Measurements from ENCODE around the gene ACOX3.

ACOX3 gene

GRCh38 chr4:8467016-8467415 is 26.5 kb upstream of the ACOX3 start:
- DNase-seq = no peak

- no peak for DNase-seq
Measured at GRCh38 chr4:8465615-8466611, 25.4 kb upstream of the ACOX3 start.

- no peak for DNase-seq
Measured at GRCh38 chr4:8464381-8464780, 23.9 kb upstream of the ACOX3 start.

- DNase-seq = no peak
Measured at GRCh38 chr4:8463811-8464210, 23.3 kb upstream of the ACOX3 start.

DNA sequence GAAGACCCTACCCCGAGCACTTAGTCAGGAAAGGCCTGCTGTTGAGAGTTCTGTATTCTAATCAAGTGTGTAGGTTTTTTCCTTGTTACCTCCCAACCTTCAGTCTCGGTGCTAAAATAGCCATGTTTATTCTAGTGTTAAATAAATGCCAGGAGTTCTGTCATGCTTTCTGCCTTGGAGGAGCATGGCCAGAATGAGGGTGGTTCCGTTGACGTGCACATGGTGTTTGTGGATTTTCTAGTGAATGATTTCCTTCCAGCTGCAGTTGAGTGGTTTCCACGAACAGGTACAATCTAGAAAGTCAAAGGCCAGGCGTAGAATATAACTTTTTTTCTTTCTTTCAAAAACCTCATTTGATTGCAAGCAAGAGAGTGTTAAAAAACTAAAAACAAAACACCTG is 21.1 kb upstream of the ACOX3 start:
- DNase-seq = no peak

- DNase-seq = no peak
Measured at GRCh38 chr4:8461086-8461485, 20.6 kb upstream of the ACOX3 start.

- DNase-seq = no peak
Measured at GRCh38 chr4:8459867-8460445, 19.4 kb upstream of the ACOX3 start.

- no peak for DNase-seq
Measured at GRCh38 chr4:8457646-8458252, 17.2 kb upstream of the ACOX3 start.

DNA sequence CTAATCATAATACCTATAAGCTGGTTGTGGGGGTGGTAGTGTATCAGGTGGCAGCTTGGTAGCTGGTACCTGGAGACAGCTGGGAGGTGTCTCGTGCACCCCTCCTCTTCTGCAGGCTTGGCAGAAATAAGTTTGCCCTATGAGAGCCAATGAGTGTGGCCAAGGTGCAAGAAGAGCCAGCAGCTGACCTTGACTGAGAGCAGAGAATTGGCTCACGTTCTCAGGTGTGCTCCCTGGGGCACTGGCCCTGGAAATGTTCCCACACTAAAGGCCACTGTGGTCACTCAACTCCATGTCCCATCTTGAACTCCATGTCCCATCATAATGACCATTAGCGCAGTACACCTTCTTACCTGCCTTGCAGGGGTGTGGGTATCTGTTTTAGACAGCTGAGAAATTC is 13.4 kb upstream of the ACOX3 start:
- no peak for DNase-seq

- DNase-seq = no peak
Measured at GRCh38 chr4:8451440-8452182, 11.1 kb upstream of the ACOX3 start.

DNA sequence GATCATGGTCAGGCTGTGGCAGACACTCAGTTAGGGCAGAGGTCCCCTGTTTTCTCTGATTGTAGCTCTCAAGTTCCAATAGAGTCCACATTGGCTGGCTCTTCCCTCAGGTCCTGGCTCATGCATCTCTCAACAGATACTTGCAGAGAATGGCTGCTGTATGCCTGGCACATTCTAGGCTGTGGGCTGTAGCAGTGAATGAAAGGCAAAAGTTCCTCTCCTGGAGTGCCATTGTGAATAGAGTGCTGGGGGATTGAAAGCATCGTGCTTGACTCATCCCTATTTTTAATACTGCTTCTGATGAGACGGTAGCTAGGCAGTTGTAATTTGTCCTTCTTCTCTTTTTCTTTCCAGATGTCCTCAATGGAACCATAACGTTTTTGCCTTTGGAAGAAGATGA is 5.6 kb upstream of the ACOX3 start:
- no peak for DNase-seq

- no peak for DNase-seq
Measured at GRCh38 chr4:8443801-8444200, 3.3 kb upstream of the ACOX3 start.

GRCh38 chr4:8442596-8443358 is 2.3 kb upstream of the ACOX3 start:
- DNase-seq = no peak

- DNase-seq = no peak
Measured at GRCh38 chr4:8441499-8442091, 1.1 kb upstream of the ACOX3 start.

- DNase-seq = no peak
Measured at GRCh38 chr4:8439914-8440491, 520 bp downstream of the ACOX3 start.

- no peak for DNase-seq
Measured at GRCh38 chr4:8439168-8439567, 1.4 kb downstream of the ACOX3 start.

DNA sequence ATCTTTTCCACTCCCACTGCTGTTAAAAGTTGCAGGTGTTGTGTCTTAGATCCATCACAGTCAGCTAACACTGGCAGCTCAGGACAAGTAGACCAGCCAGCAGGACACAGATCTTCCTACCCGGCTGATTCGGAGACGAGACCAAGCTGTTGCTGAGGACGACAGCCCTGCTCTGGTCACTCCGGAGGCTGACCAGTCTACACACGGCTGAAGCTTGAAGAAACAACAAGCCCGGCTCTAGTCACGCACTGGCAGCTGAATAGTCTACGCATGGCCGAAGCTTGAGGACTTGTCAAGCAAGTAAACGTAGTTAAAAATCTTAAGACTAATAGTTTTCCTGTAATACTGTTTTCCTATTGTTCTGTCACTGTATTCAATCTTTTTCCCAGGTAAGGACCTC is 1.8 kb downstream of the ACOX3 start:
- no peak for DNase-seq

DNA sequence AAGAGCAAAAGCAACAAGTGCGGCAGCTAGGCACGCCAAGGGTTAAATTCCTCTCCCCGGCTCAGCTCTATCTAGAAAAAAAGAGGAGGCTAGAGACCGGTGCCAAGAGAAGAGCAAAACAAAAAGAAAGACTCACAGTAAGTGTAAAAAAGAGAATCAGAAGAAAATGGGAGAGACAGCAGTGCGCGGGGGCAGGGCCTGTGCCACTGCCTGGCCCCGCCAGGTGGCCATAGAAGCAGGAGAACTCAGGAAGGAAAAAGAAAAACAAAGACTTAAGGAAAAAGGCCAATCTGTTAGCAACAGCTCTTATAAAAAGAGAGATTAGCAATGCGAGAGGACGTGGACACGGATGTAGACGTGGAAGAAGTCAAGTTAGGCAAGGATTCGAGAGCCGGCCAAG is 3.2 kb downstream of the ACOX3 start:
- DNase-seq = no peak

GRCh38 chr4:8435656-8436121 is 4.8 kb downstream of the ACOX3 start:
- DNase-seq = peak; percentile 43

DNA sequence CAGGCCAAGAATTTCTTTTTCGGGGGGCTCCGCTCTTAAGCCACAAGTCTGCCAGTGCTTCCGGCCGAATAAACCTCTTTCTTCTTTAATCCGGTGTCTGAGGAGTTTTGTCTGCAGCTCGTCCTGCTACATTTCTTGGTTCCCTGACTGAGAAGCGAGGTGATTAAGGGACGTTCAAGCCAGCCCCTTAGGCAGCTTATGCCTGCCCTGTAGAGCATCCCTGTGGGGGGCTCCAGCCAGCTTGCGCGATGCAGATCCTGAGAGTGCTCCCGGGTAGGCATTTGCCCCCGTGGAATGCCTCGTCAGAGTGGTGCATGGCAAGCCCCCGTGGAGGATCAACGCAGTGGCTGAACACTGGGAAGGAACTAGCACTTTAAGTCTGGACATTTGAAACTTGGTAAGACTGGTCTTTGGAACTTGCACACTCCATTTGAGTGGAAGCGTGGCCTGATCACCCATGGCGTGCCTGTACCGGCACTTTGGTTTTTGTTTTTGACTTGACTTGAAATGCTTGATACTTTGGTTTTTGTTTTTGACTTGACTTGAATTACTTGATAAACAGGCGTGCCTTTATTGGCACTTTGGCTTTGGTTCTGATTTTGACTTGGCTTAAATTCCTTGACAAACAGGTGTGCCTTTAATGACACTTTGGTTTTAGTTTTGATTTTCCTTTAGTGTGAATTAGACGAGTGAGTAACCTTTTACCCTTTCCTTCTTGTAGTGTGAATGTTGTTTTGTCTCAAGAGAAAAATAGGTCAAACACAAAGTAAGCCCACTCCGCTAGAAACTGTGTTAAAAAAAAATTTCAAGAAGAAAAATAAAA is 6.1 kb downstream of the ACOX3 start:
- no peak for DNase-seq

DNA sequence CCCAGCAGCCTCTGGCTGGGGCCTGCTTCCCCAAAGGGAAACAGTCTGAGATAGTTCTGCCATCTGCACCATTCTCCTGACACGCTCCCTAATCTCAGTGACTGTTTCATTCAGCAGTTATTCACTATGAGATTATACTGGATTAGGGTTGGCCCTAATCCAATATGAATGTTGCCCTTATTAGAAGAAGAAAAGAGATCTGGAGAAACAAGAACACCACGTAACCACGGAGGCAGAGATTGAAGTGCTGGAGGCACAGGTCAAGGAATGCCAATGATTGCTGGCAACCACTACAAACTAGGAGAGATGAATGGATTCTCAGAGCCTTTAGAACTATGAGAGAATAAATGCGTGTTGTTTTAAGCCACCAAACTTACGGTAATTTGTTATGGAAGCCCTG is 7.4 kb downstream of the ACOX3 start:
- no peak for DNase-seq
